ENCODE data around the gene NACAD. TPM values are rescaled to one million over a fixed set of nuclear protein-coding genes. Genes with fewer than 3 reads are reported as not detected.

The NACAD gene
- total RNA-seq, 4 donors from 2014 or later: 1.4 to 4.4 (median 3.0) TPM

DNA sequence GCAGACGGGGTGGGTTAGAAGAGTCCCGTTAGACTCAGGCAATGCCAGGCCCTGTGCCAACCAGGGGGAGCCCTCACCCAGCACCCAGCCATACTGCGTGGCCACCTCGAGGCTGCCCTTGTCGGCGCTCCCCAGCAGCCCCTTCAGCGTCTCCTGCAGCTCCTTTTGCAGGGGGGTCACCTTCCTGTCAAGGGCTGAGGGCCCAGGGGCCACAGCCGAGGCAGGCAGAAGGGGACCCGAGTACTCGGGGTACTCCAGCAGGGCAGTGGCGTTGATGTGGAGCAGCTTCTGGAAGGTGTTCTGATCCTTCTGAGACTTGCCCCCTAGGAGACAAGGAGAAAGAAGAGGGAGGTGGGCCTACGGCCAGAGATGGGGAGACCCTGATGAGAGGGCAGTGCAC lies 13.0 kb upstream of the NACAD start:
- no peak for DNase-seq (ENCODE audit: low spot score)
- TF ChIP-seq, protein P1, sequence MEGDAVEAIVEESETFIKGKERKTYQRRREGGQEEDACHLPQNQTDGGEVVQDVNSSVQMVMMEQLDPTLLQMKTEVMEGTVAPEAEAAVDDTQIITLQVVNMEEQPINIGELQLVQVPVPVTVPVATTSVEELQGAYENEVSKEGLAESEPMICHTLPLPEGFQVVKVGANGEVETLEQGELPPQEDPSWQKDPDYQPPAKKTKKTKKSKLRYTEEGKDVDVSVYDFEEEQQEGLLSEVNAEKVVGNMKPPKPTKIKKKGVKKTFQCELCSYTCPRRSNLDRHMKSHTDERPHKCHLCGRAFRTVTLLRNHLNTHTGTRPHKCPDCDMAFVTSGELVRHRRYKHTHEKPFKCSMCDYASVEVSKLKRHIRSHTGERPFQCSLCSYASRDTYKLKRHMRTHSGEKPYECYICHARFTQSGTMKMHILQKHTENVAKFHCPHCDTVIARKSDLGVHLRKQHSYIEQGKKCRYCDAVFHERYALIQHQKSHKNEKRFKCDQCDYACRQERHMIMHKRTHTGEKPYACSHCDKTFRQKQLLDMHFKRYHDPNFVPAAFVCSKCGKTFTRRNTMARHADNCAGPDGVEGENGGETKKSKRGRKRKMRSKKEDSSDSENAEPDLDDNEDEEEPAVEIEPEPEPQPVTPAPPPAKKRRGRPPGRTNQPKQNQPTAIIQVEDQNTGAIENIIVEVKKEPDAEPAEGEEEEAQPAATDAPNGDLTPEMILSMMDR (IDR thresholded peaks at IDR 0.05): no peak
- no peak for ATAC-seq (ENCODE audit: low FRiP score)

GRCh38 chr7:45100761-45101480 lies 12.2 kb upstream of the NACAD start:
- ATAC-seq (ENCODE audit: low FRiP score) (no peak), DNase-seq (ENCODE audit: low spot score) (no peak)
- TF ChIP-seq, protein P1 (IDR thresholded peaks at IDR 0.05): no peak

DNA sequence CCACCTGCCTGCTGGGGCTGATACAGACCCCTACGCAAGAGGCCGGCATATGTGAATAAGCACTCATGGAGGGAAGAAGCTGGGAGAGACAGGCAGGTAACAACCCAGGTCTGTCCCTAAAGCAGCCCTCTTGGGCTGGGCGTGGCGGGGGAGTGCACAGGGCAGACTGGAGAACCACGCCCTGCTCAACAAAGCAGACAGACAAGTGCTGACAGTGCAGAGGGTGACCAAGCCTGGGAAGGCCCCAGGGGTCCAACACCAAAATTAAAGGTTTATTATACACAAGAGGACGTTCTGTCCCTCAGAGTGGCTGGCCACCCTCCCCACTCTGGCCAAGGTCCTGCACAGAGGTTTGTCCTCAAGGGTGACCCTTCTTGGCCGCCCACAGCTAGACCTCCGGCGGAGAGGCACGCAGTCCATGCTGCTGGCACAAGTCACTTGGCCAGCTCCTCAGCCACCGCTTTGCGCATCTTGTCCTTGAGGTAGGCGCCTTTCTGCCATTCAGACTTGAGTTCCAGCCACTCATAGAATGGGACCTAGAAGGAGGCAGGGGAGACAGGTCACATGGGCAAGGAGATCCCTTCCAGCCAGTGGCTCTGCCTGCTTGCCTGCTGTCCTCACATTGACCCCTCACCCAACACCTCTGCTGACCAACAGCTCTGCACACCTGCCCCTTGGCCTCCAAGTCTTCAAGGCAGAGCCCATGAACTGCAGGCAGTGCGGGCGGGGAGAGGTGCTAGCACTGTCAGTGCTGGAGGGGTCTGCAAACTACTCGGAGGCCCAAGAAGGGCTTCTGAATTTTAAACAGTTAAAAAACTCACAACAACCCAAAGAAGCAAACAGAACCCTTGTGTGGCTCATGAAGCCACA lies 11.4 kb upstream of the NACAD start:
- TF ChIP-seq, protein P1 (IDR thresholded peaks at IDR 0.05): no peak
- no peak for ATAC-seq (ENCODE audit: low FRiP score)

DNA sequence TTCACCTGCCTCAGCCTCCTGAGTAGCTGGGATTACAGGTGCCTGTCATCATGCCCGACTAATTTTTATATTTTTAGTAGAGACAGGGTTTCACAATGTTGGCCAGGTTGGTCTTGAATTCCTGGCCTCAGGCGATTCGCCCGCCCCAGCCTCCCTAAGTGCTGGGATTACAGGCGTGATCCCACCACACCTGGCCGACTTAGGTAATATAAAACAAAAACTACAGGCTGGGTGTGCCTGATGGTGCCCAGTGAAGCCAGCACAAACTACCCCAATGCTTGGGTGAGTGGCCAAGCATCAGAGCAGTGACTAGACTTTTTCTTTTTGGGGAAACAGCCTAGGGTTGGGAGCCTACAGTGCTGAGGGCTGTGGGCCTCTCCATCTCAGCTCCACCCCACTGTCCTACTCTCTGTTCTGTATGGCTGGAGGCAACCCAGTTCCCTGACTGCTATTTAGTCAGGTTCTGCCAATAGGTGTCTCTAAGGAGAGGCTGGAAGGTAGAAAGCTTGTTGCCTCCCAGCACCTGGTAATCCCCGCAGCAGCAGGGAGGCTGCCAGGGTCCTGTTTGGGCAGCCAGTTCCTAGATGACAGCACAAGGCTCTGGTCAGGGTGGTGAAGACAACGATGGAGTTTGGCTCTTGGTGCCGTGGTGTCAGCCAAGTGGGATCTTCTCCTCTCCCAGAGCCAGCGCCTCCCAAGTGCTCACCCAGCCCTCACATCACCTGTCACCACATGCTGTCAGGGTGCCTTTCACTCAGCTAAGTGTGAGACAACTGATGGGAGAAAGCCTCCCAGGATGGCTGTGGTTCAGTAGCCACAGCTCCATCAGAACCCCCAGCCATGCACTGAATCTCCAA lies 10.4 kb upstream of the NACAD start:
- no peak for DNase-seq (ENCODE audit: low spot score)
- no peak for ATAC-seq (ENCODE audit: low FRiP score)
- TF ChIP-seq, protein P1 (IDR thresholded peaks at IDR 0.05): no peak

More for the DNA sequence above, 11.4 kb upstream of the NACAD start:
- DNase-seq (ENCODE audit: low spot score): no peak

GRCh38 chr7:45092931-45093235 lies 4.1 kb upstream of the NACAD start:
- no peak for DNase-seq (ENCODE audit: low spot score)
- ATAC-seq (ENCODE audit: low FRiP score): no peak
- TF ChIP-seq, protein P1 (IDR thresholded peaks at IDR 0.05): no peak

GRCh38 chr7:45092100-45092930 lies 3.5 kb upstream of the NACAD start:
- TF ChIP-seq, protein P1 (IDR thresholded peaks at IDR 0.05): no peak
- ATAC-seq (ENCODE audit: low FRiP score): no peak
- DNase-seq (ENCODE audit: low spot score): no peak
